Peyer's patch (tissue), 4 donors: ENCODE results near the gene PPP6R1. TPM values are rescaled to one million over a fixed set of nuclear protein-coding genes. Genes with fewer than 3 reads are reported as not detected.
A peak's percentile ranks its signal among the peaks of the same experiment; 100 is the strongest.
"Not testable (repeated sequence)": the region's sequence is repeated elsewhere in the genome, so short reads cannot be mapped to it uniquely, and the experiment has no call there.

Experiments
- DNase-seq, 3 donors: peaks; one replicate each; pipeline ENCODE4 v3.0.0-alpha.2; 2017 to 2019
- H3K27ac ChIP-seq, 4 donors: fragments of 200-600 bp; sonication (generic); one replicate each; pipeline ENCODE4 v1.5.1; 2016 to 2019
- H3K27me3 ChIP-seq, 2 donors: fragments of 200-600 bp; sonication (generic); one replicate each; pipeline ENCODE4 v1.5.1; 2019
- H3K36me3 ChIP-seq, 3 donors: fragments of 200-600 bp; sonication (generic); one replicate each; pipeline ENCODE4 v1.5.1; 2016 to 2019
- H3K4me1 ChIP-seq, 4 donors: fragments of 200-600 bp; sonication (generic); one replicate each; pipeline ENCODE4 v1.5.1; 2016 to 2019
- H3K4me3 ChIP-seq, 4 donors: fragments of 200-600 bp; sonication (generic); 1 replicate in 3 of 4; 2 replicates in 1 of 4; pipeline ENCODE4 v1.5.1; 2016 to 2019; ENCODE audit warnings: mild to moderate bottlenecking in 1 of 4
- H3K9me3 ChIP-seq, 4 donors: fragments of 200-600 bp; sonication (generic); one replicate each; pipeline ENCODE4 v1.5.1; 2016 to 2019; ENCODE audit warnings: mild to moderate bottlenecking in 1 of 4
- POLR2A ChIP-seq, 2 donors: fragments of 450-650 bp; IDR thresholded peaks; one replicate each; pipeline ENCODE4 v1.5.1; 2017; ENCODE audit warnings: antibody characterized with exemption in 2 of 2, mild to moderate bottlenecking in 2 of 2, moderate library complexity in 2 of 2
- total RNA-seq, 4 donors: library from RNA; depleted of rRNA; stranded (reverse); fragments of >200 nt; gene quantifications; one replicate each; pipeline ENCODE4 v1.1.0, GENCODE V29; 2016
- TF ChIP-seq, protein P1 (sequence below), 6 experiments: fragments of 450-650 bp in 4 of 6; fragments of 200-600 bp in 2 of 6; sonication (generic) in 1 of 6; IDR thresholded peaks; one replicate each; pipeline ENCODE4 v1.5.1; 2017 to 2019; ENCODE audit warnings: antibody characterized with exemption in 6 of 6, mild to moderate bottlenecking in 3 of 6, moderate library complexity in 1 of 6

The PPP6R1 gene
- total RNA-seq, 4 donors from 2014 or later = 71.2 to 123 (median 94.8) TPM

DNA sequence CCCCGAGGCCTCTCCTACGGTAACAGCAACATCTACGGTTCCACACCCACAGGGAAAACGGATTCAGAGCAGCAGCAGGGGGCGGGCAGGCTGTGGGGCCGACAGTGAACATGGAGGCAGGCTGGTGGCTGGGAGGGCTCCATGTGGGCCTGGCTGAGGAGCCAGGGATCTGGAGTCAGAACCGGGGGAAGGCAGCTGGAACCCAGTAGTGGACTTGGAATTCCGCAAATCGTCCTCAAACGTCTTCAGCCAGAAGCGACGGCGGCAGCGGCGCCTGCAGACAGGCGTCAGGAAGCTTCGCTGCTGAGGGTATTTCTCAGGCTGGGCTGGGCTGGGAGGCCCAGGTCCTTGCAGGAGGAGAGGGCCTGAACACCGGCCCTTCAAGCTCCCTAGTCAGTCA is 32.0 kb downstream of the PPP6R1 start:
- peaks cover 0 to 22% (median 1%) of the 10 kb centered on the region in 4 donors for H3K4me1 ChIP-seq
- TF ChIP-seq POLR2A (IDR thresholded peaks at IDR 0.05) = no peak
- TF ChIP-seq, protein P1, sequence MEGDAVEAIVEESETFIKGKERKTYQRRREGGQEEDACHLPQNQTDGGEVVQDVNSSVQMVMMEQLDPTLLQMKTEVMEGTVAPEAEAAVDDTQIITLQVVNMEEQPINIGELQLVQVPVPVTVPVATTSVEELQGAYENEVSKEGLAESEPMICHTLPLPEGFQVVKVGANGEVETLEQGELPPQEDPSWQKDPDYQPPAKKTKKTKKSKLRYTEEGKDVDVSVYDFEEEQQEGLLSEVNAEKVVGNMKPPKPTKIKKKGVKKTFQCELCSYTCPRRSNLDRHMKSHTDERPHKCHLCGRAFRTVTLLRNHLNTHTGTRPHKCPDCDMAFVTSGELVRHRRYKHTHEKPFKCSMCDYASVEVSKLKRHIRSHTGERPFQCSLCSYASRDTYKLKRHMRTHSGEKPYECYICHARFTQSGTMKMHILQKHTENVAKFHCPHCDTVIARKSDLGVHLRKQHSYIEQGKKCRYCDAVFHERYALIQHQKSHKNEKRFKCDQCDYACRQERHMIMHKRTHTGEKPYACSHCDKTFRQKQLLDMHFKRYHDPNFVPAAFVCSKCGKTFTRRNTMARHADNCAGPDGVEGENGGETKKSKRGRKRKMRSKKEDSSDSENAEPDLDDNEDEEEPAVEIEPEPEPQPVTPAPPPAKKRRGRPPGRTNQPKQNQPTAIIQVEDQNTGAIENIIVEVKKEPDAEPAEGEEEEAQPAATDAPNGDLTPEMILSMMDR (IDR thresholded peaks at IDR 0.05) = no peak
- H3K27ac ChIP-seq = no peak overlapping the region
- DNase-seq = peak in 1 of 3 donors; percentile 50
- H3K27me3 ChIP-seq = no peaks in the 10 kb centered on the region
- H3K36me3 ChIP-seq = peaks cover 0 to 57% (median 0%) of the 10 kb centered on the region in 3 donors
- no peaks in the 10 kb centered on the region for H3K9me3 ChIP-seq
- no peak overlapping the region for H3K4me3 ChIP-seq

DNA sequence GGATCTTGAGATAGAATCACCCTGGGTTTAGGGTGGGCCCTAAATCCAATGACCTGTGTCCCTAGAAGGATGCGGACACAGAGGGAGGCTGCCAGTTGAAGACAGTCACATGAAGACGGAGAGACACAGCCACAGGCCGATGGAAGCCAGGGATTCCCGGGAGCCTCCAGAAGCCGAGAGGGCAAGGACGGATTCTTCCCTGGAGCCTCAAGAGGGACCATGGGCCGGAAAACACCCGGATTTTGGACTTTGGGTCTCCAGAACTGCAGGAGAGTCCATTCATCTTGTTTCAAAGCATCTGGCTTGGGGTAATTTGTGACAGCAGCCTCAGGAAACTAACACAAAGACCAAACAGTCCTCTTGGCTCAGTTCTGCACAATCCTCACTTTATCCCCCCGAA is 32.5 kb downstream of the PPP6R1 start:
- no peak for DNase-seq
- peaks cover 0 to 52% (median 0%) of the 10 kb centered on the region in 3 donors for H3K36me3 ChIP-seq
- no peak overlapping the region for H3K27ac ChIP-seq

GRCh38 chr19:55225415-55225958 is 33.3 kb downstream of the PPP6R1 start:
- DNase-seq = no peak
- TF ChIP-seq POLR2A (IDR thresholded peaks at IDR 0.05) = no peak
- TF ChIP-seq, protein P1 (IDR thresholded peaks at IDR 0.05) = no peak
- Histone ChIP-seq H3K27ac (no peak overlapping the region), H3K4me3 (no peak overlapping the region), H3K27me3 (no peaks in the 10 kb centered on the region), H3K4me1 (peaks cover 0 to 22% (median 1%) of the 10 kb centered on the region in 4 donors), H3K9me3 (no peaks in the 10 kb centered on the region), H3K36me3 (peaks cover 0 to 44% (median 0%) of the 10 kb centered on the region in 3 donors)

More for the DNA sequence above, 32.5 kb downstream of the PPP6R1 start:
- TF ChIP-seq, protein P1 (IDR thresholded peaks at IDR 0.05) = no peak
- TF ChIP-seq POLR2A (IDR thresholded peaks at IDR 0.05) = no peak
- H3K4me3 ChIP-seq = no peak overlapping the region
- no peaks in the 10 kb centered on the region for H3K27me3 ChIP-seq
- H3K4me1 ChIP-seq = peaks cover 0 to 22% (median 1%) of the 10 kb centered on the region in 4 donors
- H3K9me3 ChIP-seq = no peaks in the 10 kb centered on the region

DNA sequence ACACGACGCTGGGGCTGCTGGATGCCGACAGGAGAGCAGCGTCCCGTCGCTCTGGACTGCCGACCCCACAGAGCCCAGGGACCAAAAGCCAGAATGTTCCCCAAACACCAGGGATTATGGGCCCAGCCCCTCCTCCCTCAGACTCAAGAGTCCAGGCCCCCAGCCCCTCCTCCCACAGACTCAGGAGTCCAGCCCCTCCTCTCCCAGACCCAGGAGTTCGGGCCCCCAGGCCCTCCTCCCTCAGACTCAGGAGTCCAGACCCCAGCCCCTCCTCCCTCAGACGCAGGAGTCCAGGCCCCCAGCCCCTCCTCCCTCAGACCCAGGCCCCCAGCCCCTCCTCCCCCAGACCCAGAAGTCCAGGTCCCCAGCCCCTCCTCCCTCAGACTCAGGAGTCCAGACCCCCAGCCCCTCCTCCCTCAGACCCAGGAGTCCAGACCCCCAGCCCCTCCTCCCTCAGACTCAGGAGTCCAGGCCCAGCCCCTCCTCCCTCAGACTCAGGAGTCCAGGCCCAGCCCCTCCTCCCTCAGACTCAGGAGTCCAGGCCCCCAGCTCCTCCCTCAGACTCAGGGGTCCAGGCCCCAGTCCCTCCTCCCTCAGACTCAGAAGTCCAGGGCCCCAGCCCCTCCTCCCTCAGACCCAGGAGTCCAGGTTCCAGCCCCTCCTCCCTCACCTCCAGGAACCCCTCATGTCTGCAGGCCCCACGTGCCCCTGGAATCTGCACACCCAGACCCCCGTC is 34.0 kb downstream of the PPP6R1 start:
- not testable (repeated sequence) for H3K9me3 ChIP-seq, H3K27me3 ChIP-seq, H3K27ac ChIP-seq, H3K4me3 ChIP-seq
- peak in 1 of 3 donors; percentile 40 for DNase-seq
- H3K36me3 ChIP-seq = peaks cover 0 to 38% (median 0%) of the 10 kb centered on the region in 3 donors
- peaks cover 0 to 22% (median 1%) of the 10 kb centered on the region in 4 donors for H3K4me1 ChIP-seq

- Histone ChIP-seq H3K27ac (no peak overlapping the region), H3K4me3 (no peak overlapping the region), H3K27me3 (no peaks in the 10 kb centered on the region), H3K9me3 (no peaks in the 10 kb centered on the region), H3K36me3 (peaks cover 0 to 31% (median 0%) of the 10 kb centered on the region in 3 donors), H3K4me1 (peaks cover 0 to 15% (median 1%) of the 10 kb centered on the region in 4 donors)
- TF ChIP-seq POLR2A (IDR thresholded peaks at IDR 0.05) = no peak
- TF ChIP-seq, protein P1 (IDR thresholded peaks at IDR 0.05) = no peak
- DNase-seq = peak in 1 of 3 donors; percentile 42
Measured at GRCh38 chr19:55224038-55224665, 34.7 kb downstream of the PPP6R1 start.
